Keratinocyte (primary cell): ENCODE results near the gene PTPRD.

ENCODE experiments used
- EZH2 ChIP-seq: IDR thresholded peaks from one replicate; pipeline ENCODE4 v1.6.1; 2012; ENCODE audit warnings: inconsistent platforms, mild to moderate bottlenecking, low read length, moderate library complexity
- TF ChIP-seq, protein P1 (sequence below), 3 experiments: IDR thresholded peaks in 1 of 3; conservative IDR thresholded peaks in 1 of 3; optimal IDR thresholded peaks in 1 of 3; 2 replicates in 2 of 3; 3 replicates in 1 of 3; pipeline versions ENCODE3 to v1.5.1; 2011; ENCODE audit warnings: low read length in 3 of 3, mild to moderate bottlenecking in 3 of 3, moderate library complexity in 2 of 3, control low read depth in 1 of 3, inconsistent platforms in 1 of 3; ENCODE audit not compliant: insufficient read depth in 2 of 3; ENCODE audit errors: extremely low read depth in 1 of 3

DNA sequence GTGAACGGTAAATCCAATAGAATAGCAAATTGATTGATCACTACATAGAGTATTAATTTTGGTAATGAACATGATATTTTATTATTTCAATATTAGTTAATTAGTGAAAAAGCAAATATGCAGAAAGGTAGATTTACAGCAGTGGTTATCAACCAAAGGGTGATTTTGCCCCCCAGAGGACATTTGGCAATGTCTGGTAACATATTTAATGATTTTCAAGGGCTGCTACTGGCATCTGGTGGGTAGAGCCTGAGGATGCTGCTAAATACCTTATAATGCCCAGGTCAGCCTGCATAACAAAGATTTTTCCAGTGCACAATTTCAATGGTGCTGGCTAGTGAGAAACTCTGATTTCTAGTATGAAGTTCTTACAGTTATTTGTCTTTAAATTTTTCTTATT is 1313.7 kb downstream of the PTPRD start:
- TF ChIP-seq, protein P1, sequence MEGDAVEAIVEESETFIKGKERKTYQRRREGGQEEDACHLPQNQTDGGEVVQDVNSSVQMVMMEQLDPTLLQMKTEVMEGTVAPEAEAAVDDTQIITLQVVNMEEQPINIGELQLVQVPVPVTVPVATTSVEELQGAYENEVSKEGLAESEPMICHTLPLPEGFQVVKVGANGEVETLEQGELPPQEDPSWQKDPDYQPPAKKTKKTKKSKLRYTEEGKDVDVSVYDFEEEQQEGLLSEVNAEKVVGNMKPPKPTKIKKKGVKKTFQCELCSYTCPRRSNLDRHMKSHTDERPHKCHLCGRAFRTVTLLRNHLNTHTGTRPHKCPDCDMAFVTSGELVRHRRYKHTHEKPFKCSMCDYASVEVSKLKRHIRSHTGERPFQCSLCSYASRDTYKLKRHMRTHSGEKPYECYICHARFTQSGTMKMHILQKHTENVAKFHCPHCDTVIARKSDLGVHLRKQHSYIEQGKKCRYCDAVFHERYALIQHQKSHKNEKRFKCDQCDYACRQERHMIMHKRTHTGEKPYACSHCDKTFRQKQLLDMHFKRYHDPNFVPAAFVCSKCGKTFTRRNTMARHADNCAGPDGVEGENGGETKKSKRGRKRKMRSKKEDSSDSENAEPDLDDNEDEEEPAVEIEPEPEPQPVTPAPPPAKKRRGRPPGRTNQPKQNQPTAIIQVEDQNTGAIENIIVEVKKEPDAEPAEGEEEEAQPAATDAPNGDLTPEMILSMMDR (optimal IDR thresholded peaks at IDR 0.05 in 1 of 3, IDR thresholded peaks at IDR 0.05 in 1 of 3, conservative IDR thresholded peaks at IDR 0.05 in 1 of 3; ENCODE audit: extremely low read depth in 1 of 3, insufficient read depth in 2 of 3, low read length in 3 of 3), result no peak
- TF ChIP-seq EZH2, result no peak
